H1 (cell line): ENCODE data around the gene MPC1. TPM values are rescaled to one million over a fixed set of nuclear protein-coding genes. Genes with fewer than 3 reads are reported as not detected.

ENCODE experiments used
- CTCF ChIA-PET: fragments of 300-600 bp; sonication (Branson Sonifier 250); formaldehyde crosslinking; loops from one replicate; lab custom pipeline; 2021; ENCODE audit not compliant: partially characterized antibody; lab: Charles Lee
- POLR2A ChIA-PET: fragments of 300-600 bp; sonication (Branson Sonifier 250); formaldehyde crosslinking; loops from one replicate; lab custom pipeline; 2021; ENCODE audit warnings: inconsistent platforms; ENCODE audit not compliant: partially characterized antibody; lab: Charles Lee
- DNase-seq, 2 experiments: peaks; one replicate each; pipeline versions ENCODE4 v3.0.0 to v3.0.0-alpha.2; 2010 to 2022; ENCODE audit warnings: low spot score in 2 of 2, low read depth in 1 of 2, mixed read lengths in 1 of 2
- FAIRE-seq: peaks from 2 replicates; lab custom pipeline; 2011; peaks lifted over from hg19 to GRCh38; lab: Jason Lieb, UNC
- H2AFZ ChIP-seq: 2 replicates; pipeline ENCODE4 v1.8.1; 2012; ENCODE audit warnings: low read length, inconsistent platforms
- H2AK5ac ChIP-seq: 2 replicates; pipeline ENCODE4 v1.6.1; 2013; ENCODE audit warnings: low read depth, low read length
- H2BK120ac ChIP-seq: replicated peaks from 2 replicates; pipeline ENCODE3; 2013; ENCODE audit warnings: low read depth, low read length, inconsistent platforms
- H2BK12ac ChIP-seq: 2 replicates; pipeline ENCODE4 v1.6.1; 2013; ENCODE audit warnings: low read depth, low read length
- H2BK15ac ChIP-seq: 2 replicates; pipeline ENCODE4 v1.6.1; 2013; ENCODE audit warnings: low read length
- H2BK20ac ChIP-seq: 2 replicates; pipeline ENCODE4 v1.6.1; 2013; ENCODE audit warnings: low read length
- H2BK5ac ChIP-seq: 2 replicates; pipeline ENCODE4 v1.6.1; 2013; ENCODE audit warnings: low read depth, low read length
- H3K14ac ChIP-seq: 2 replicates; pipeline ENCODE4 v1.6.1; 2013; ENCODE audit warnings: inconsistent platforms; ENCODE audit not compliant: insufficient read length
- H3K18ac ChIP-seq: 2 replicates; pipeline ENCODE4 v1.6.1; 2013; ENCODE audit warnings: low read length; ENCODE audit errors: extremely low read depth
- H3K23ac ChIP-seq: 2 replicates; pipeline ENCODE4 v1.6.1; 2013; ENCODE audit warnings: inconsistent platforms; ENCODE audit not compliant: insufficient read length
- H3K23me2 ChIP-seq: 2 replicates; pipeline ENCODE4 v1.6.1; 2013; ENCODE audit warnings: low read depth, low read length
- H3K27ac ChIP-seq: 2 replicates; pipeline ENCODE4 v1.6.1; 2011; ENCODE audit warnings: low read depth, low read length, inconsistent platforms
- H3K27me3 ChIP-seq, 4 experiments: replicated peaks in 1 of 4; 1 replicate in 1 of 4; 2 replicates in 3 of 4; pipeline versions ENCODE4 v1.6.1 to v1.8.1; 2011 to 2013; ENCODE audit warnings: low read length in 3 of 4, mild to moderate bottlenecking in 3 of 4, inconsistent platforms in 2 of 4, mixed read lengths in 2 of 4, moderate library complexity in 1 of 4; ENCODE audit not compliant: control insufficient read depth in 3 of 4, insufficient read depth in 3 of 4; ENCODE audit errors: extremely low read depth in 1 of 4
- H3K36me3 ChIP-seq, 4 experiments: 2 replicates each; pipeline versions ENCODE4 v1.6.1 to v1.8.1; 2011 to 2013; ENCODE audit warnings: mild to moderate bottlenecking in 4 of 4, low read length in 3 of 4, moderate library complexity in 2 of 4, control low read depth in 1 of 4, inconsistent platforms in 1 of 4; ENCODE audit not compliant: insufficient read depth in 4 of 4, control insufficient read depth in 2 of 4
- H3K4ac ChIP-seq: replicated peaks from 2 replicates; pipeline ENCODE3; 2013; ENCODE audit warnings: low read length, low read depth, mixed read lengths, inconsistent platforms; ENCODE audit not compliant: insufficient read length
- H3K4me1 ChIP-seq, 4 experiments: replicated peaks in 1 of 4; 1 replicate in 1 of 4; 2 replicates in 3 of 4; pipeline versions ENCODE4 v1.6.1 to v1.8.1; 2011 to 2013; ENCODE audit warnings: low read length in 3 of 4, inconsistent platforms in 2 of 4, mixed read lengths in 1 of 4; ENCODE audit not compliant: insufficient read depth in 4 of 4, control insufficient read depth in 3 of 4
- H3K4me2 ChIP-seq, 2 experiments: 2 replicates each; pipeline versions ENCODE4 v1.6.1 to v1.8.1; 2011 to 2013; ENCODE audit warnings: low read depth in 2 of 2, low read length in 2 of 2, control low read depth in 1 of 2, inconsistent platforms in 1 of 2, mild to moderate bottlenecking in 1 of 2; ENCODE audit not compliant: insufficient read depth in 1 of 2
- H3K4me3 ChIP-seq, 4 experiments: fragments of 200-600, 300-600 bp in 1 of 4; sonication (generic), shearing (Covaris generic), sonication (Bioruptor Twin) in 1 of 4; 2 replicates each; pipeline versions ENCODE4 v1.5.1 to v1.8.1; 2011 to 2016; ENCODE audit warnings: low read length in 4 of 4, low read depth in 3 of 4, control low read depth in 2 of 4, inconsistent platforms in 2 of 4, mild to moderate bottlenecking in 2 of 4, mixed read lengths in 1 of 4, moderate library complexity in 1 of 4; ENCODE audit not compliant: insufficient read depth in 2 of 4; ENCODE audit errors: extremely low read depth in 1 of 4
- H3K56ac ChIP-seq: replicated peaks from 2 replicates; pipeline ENCODE3; 2013; ENCODE audit warnings: low read depth, mild to moderate bottlenecking, mixed read lengths, low read length, inconsistent platforms; ENCODE audit not compliant: insufficient read length
- H3K79me1 ChIP-seq: 2 replicates; pipeline ENCODE4 v1.6.1; 2013; ENCODE audit warnings: low read depth, low read length, control low read depth
- H3K79me2 ChIP-seq, 2 experiments: 2 replicates each; pipeline versions ENCODE4 v1.6.1 to v1.8.1; 2012 to 2013; ENCODE audit warnings: low read length in 2 of 2, mild to moderate bottlenecking in 2 of 2, inconsistent platforms in 1 of 2; ENCODE audit not compliant: insufficient read depth in 2 of 2, control insufficient read depth in 1 of 2
- H3K9ac ChIP-seq, 4 experiments: replicated peaks in 1 of 4; 1 replicate in 1 of 4; 2 replicates in 3 of 4; pipeline versions ENCODE4 v1.6.1 to v1.8.1; 2011 to 2013; ENCODE audit warnings: low read depth in 3 of 4, low read length in 3 of 4, control low read depth in 2 of 4, mild to moderate bottlenecking in 2 of 4, moderate library complexity in 2 of 4, inconsistent platforms in 1 of 4; ENCODE audit errors: extremely low read depth in 1 of 4
- H3K9me3 ChIP-seq, 2 experiments: 2 replicates each; pipeline versions ENCODE4 v1.6.1 to v1.8.1; 2012 to 2013; ENCODE audit warnings: mild to moderate bottlenecking in 2 of 2, moderate library complexity in 2 of 2, control low read depth in 1 of 2, inconsistent platforms in 1 of 2, low read depth in 1 of 2, low read length in 1 of 2, mixed read lengths in 1 of 2; ENCODE audit not compliant: insufficient read depth in 2 of 2
- H4K20me1 ChIP-seq, 2 experiments: replicated peaks in 1 of 2; 2 replicates each; pipeline versions ENCODE3 to v1.8.1; 2011 to 2013; ENCODE audit warnings: inconsistent platforms in 2 of 2, low read length in 2 of 2, mild to moderate bottlenecking in 1 of 2; ENCODE audit not compliant: insufficient read depth in 2 of 2, control insufficient read depth in 1 of 2
- H4K5ac ChIP-seq: 2 replicates; pipeline ENCODE4 v1.6.1; 2013; ENCODE audit warnings: low read length, low read depth, mixed read lengths, inconsistent platforms; ENCODE audit not compliant: insufficient read length
- H4K8ac ChIP-seq: 2 replicates; pipeline ENCODE4 v1.8.0; 2013; ENCODE audit warnings: mild to moderate bottlenecking, moderate library complexity, low read length, inconsistent platforms; ENCODE audit not compliant: insufficient read depth; ENCODE audit errors: extremely low read depth
- H4K91ac ChIP-seq: replicated peaks from 2 replicates; pipeline ENCODE3; 2013; ENCODE audit warnings: low read length, mixed read lengths, inconsistent platforms; ENCODE audit not compliant: insufficient read length
- JUN ChIP-seq: IDR thresholded peaks from 2 replicates; pipeline ENCODE4 v1.6.1; 2011; ENCODE audit warnings: low read depth, mild to moderate bottlenecking, improper control_type of control experiment, low read length
- RAD21 ChIP-seq, 2 experiments: IDR thresholded peaks in 1 of 2; conservative IDR thresholded peaks in 1 of 2; 2 replicates each; pipeline ENCODE4 v1.6.1; 2011; ENCODE audit warnings: low read depth in 2 of 2, low read length in 2 of 2, improper control_type of control experiment in 1 of 2, inconsistent platforms in 1 of 2, mild to moderate bottlenecking in 1 of 2, moderate library complexity in 1 of 2
- TAF1 ChIP-seq: IDR thresholded peaks from 2 replicates; pipeline ENCODE4 v1.6.1; 2011; ENCODE audit warnings: mild to moderate bottlenecking, low read depth, low read length
- TBP ChIP-seq: IDR thresholded peaks from 2 replicates; pipeline ENCODE4 v1.6.1; 2011; ENCODE audit warnings: low read depth, low read length, improper control_type of control experiment
- WGBS, 2 experiments: shearing (Covaris generic) in 1 of 2; methylation state at CpG; one replicate each; pipeline versions ENCODE4 v1.1.6 to v1.1.7; 2013 to 2015; ENCODE audit warnings: low lambda C conversion rate in 2 of 2, mixed read lengths in 2 of 2, inconsistent platforms in 1 of 2, low coverage in 1 of 2, missing lambda C conversion rate in 1 of 2; ENCODE audit not compliant: insufficient replicate concordance in 2 of 2, insufficient coverage in 1 of 2, insufficient read length in 1 of 2; ENCODE audit errors: extremely low coverage in 1 of 2, missing lambda C conversion rate in 1 of 2; 5-methylcytosine and 5-hydroxymethylcytosine counted together
- polyA plus RNA-seq, 7 experiments: library from polyadenylated mRNA; depleted of rRNA in 3 of 7; stranded (reverse) in 5 of 7; unstranded in 2 of 7; fragments of >200 nt in 5 of 7; fragments of 200-250 nt in 2 of 7; gene quantifications; 1 replicate in 5 of 7; 2 replicates in 1 of 7; 4 replicates in 1 of 7; pipeline versions ENCODE4 v1.2.1 to v1.2.3, GENCODE V29; 2011 to 2013; ENCODE audit warnings: missing spikeins in 2 of 7, mixed read lengths in 2 of 7
- total RNA-seq: library from RNA; stranded (reverse); fragmentation: NEBNext Ultra II Directional; extraction: Animal tissue kit (Norgen Biotek cat#: 25700); gene quantifications from 2 replicates; pipeline ENCODE4 v1.2.1, GENCODE V29; 2021
- TF ChIP-seq, protein P1 (sequence below): IDR thresholded peaks from 2 replicates; pipeline ENCODE4 v1.6.1; 2011; ENCODE audit warnings: low read length, improper control_type of control experiment

Gene MPC1
- total and polyA plus RNA-seq, 2 of the 8 experiments (the other 6 are each of a cell fraction or from before 2014, with no cell fraction given) = 10.2 to 12.6 TPM

- no peaks in the 10 kb centered on the region for H4K20me1 ChIP-seq
- H3K14ac ChIP-seq = no peak overlapping the region
- no peaks in the 10 kb centered on the region for H3K23me2 ChIP-seq
- H2BK120ac ChIP-seq = no peak overlapping the region
- no peak overlapping the region for H2BK5ac ChIP-seq
- DNase-seq (no peak), FAIRE-seq (no peak)
- H3K56ac ChIP-seq = no peak overlapping the region
- H2BK12ac ChIP-seq = no peak overlapping the region
- no peak overlapping the region for H3K4me2 ChIP-seq
- H2AK5ac ChIP-seq = no peak overlapping the region
- POLR2A ChIA-PET = interaction anchor here (0.9 kb wide), 2 partner anchors 10 to 11 kb away, joined by 3 read pairs; no protein-coding TSS in a partner anchor
- no peak overlapping the region for H3K9ac ChIP-seq
- no peaks in the 10 kb centered on the region for H3K9me3 ChIP-seq
- no peak overlapping the region for H4K8ac ChIP-seq
- TF ChIP-seq JUN = no peak
- TF ChIP-seq, protein P1, sequence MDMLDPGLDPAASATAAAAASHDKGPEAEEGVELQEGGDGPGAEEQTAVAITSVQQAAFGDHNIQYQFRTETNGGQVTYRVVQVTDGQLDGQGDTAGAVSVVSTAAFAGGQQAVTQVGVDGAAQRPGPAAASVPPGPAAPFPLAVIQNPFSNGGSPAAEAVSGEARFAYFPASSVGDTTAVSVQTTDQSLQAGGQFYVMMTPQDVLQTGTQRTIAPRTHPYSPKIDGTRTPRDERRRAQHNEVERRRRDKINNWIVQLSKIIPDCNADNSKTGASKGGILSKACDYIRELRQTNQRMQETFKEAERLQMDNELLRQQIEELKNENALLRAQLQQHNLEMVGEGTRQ = no peak
- no peak for TF ChIP-seq TBP
- TF ChIP-seq RAD21 (IDR thresholded peaks at IDR 0.05 in 1 of 2, conservative IDR thresholded peaks at IDR 0.05 in 1 of 2; ENCODE audit: low read depth in 2 of 2, low read length in 2 of 2) = no peak
- no peak for TF ChIP-seq TAF1
- H3K4ac ChIP-seq = no peak overlapping the region
- peaks cover 0 to 4% (median 3%) of the 10 kb centered on the region in 4 experiments; a peak in 4 of 7 replicates for H3K4me1 ChIP-seq
- H3K18ac ChIP-seq = no peak overlapping the region
- no peak overlapping the region for H3K27ac ChIP-seq
- H2BK20ac ChIP-seq = no peak overlapping the region
- H3K4me3 ChIP-seq = no peak overlapping the region
- CTCF ChIA-PET = interaction anchor here (0.9 to 1.0 kb wide), 2 partner anchors 25 to 42 kb away, joined by 3 read pairs; no protein-coding TSS in a partner anchor
- H3K27me3 ChIP-seq = 0 out of 7 replicates have a peak, but pooled peaks cover 0 to 2% (median 0%) of the 10 kb centered on the region in 4 experiments
- no peak overlapping the region for H4K91ac ChIP-seq
- no peak overlapping the region for H2AFZ ChIP-seq
- H3K36me3 ChIP-seq = no peaks in the 10 kb centered on the region
- no peaks in the 10 kb centered on the region for H3K79me2 ChIP-seq
- H4K5ac ChIP-seq = no peak overlapping the region
- no peak overlapping the region for H3K23ac ChIP-seq
- no peaks in the 10 kb centered on the region for H3K79me1 ChIP-seq
- 96% methylated on average over 4 of the region's 4 CpGs; no CpG with 5 or more reads in 1 of the 2 experiments for WGBS, 2 experiments
- H2BK15ac ChIP-seq = no peak overlapping the region
Observed at GRCh38 chr6:166354965-166355364, 27.8 kb downstream of the MPC1 start.
